WI38 (cell line): ENCODE results near the gene CC2D2B.
"Not testable (repeated sequence)": the region's sequence is repeated elsewhere in the genome, so short reads cannot be mapped to it uniquely, and the experiment has no call there.

Source experiments
- H3K4me3 ChIP-seq: 2 replicates; pipeline ENCODE4 v1.5.1; 2011; ENCODE audit warnings: low read depth, mild to moderate bottlenecking, control low read depth, low read length
- CTCF ChIP-seq: IDR thresholded peaks from 2 replicates; pipeline ENCODE4 v1.5.1; 2012; ENCODE audit warnings: low read depth, mild to moderate bottlenecking, control low read depth, low read length

The CC2D2B gene

GRCh38 chr10:96047004-96047649 lies 139.4 kb downstream of the CC2D2B start:
- H3K4me3 ChIP-seq, result no peak overlapping the region
- no peak for TF ChIP-seq CTCF

- H3K4me3 ChIP-seq, result not testable (repeated sequence)
Observed at GRCh38 chr10:96047925-96048324, 140.2 kb downstream of the CC2D2B start.

DNA sequence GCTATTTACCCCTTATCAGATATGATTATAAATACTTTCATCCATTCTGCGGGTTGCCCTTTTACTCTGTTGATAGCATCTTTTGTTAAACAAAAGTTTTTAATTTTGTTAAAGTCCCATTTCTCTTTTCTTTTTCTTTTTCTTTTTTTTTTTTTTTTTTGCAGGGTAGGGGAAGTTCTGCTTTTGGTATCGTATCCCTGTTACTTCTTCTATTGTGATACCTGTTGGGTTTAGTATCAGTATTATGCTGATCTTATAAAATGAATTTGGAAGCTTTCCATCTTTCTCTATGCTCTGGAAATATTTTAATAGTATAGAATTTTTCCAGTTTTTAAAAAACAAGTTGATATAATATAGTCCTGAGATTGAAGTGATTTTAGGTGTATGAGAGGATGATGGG lies 141.6 kb downstream of the CC2D2B start:
- H3K4me3 ChIP-seq, result no peak overlapping the region
- no peak for TF ChIP-seq CTCF

GRCh38 chr10:96053985-96054384 lies 146.2 kb downstream of the CC2D2B start:
- no peak for TF ChIP-seq CTCF
- H3K4me3 ChIP-seq, result no peak overlapping the region

GRCh38 chr10:96056787-96057186 lies 149.0 kb downstream of the CC2D2B start:
- TF ChIP-seq CTCF, result no peak
- H3K4me3 ChIP-seq, result no peak overlapping the region

DNA sequence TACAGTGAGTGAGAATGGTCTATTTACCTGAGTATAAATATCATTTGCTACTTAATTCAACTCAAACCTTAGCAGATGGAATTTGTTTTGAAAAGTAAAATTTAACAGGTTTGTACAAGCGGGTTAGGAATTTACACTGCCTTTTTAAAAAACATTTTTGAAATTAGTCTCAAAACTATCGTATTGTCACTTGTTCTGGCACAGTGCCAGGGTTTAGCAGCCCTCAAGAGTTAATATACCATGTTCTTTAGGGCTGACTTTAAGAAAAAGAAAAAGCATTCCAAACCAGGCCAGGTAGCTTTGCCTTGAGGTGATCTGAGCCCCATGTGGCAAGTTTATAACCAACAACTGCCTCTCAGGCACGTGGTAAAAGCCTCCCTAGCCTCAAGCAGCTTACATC lies 153.5 kb downstream of the CC2D2B start:
- TF ChIP-seq CTCF, result no peak
- H3K4me3 ChIP-seq, result no peak overlapping the region

- H3K4me3 ChIP-seq, result no peak overlapping the region
- no peak for TF ChIP-seq CTCF
Observed at GRCh38 chr10:96072674-96073073, 164.9 kb downstream of the CC2D2B start.

DNA sequence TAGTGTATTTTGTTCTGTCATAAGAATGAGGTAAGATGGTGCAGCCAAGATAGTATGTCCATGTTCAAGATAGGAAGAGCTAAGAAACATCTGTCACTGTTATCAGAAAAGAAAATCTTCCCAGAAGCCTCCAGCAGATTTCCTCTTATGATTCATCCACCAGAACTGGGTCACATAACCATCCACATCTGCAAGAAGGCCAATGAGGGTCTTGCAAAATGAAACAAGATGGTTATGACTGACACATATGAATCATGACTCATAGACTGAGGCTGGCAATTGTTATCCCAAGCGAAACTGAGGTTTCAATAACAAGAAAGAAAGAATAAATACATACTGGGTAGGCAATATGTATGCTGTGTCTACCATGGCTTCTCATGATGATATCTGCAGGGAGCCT lies 165.9 kb downstream of the CC2D2B start:
- no peak for TF ChIP-seq CTCF
- H3K4me3 ChIP-seq, result no peak overlapping the region
